BJ (cell line): ENCODE results near the gene MRPL36. TPM values are rescaled to one million over a fixed set of nuclear protein-coding genes. Genes with fewer than 3 reads are reported as not detected.

Source experiments
- CTCF ChIA-PET: fragments of 350-600 bp; formaldehyde crosslinking; extraction: SDS; loops from one replicate; lab custom pipeline; 2021; ENCODE audit warnings: antibody characterized with exemption, inconsistent platforms; lab: Yijun Ruan, JAX
- POLR2A ChIA-PET: fragments of 300-600 bp; sonication (Branson Sonifier 250); formaldehyde crosslinking; extraction: SDS; loops from one replicate; lab custom pipeline; 2021; ENCODE audit warnings: antibody characterized with exemption; lab: Charles Lee
- DNase-seq: peaks from one replicate; pipeline ENCODE4 v3.0.0-alpha.2; 2011; ENCODE audit warnings: low read depth
- H3K27me3 ChIP-seq: 2 replicates; pipeline ENCODE4 v1.6.0; 2011; ENCODE audit warnings: low read length; ENCODE audit not compliant: control insufficient read depth, insufficient read depth
- H3K36me3 ChIP-seq: 2 replicates; pipeline ENCODE4 v1.5.1; 2011; ENCODE audit warnings: low read length; ENCODE audit not compliant: control insufficient read depth, insufficient read depth
- H3K4me3 ChIP-seq: 2 replicates; pipeline ENCODE4 v1.5.1; 2011; ENCODE audit warnings: low read depth, mild to moderate bottlenecking, control low read depth, low read length
- polyA plus RNA-seq: library from polyadenylated mRNA; depleted of rRNA; stranded (reverse); fragments of >200 nt; gene quantifications from 2 replicates; pipeline ENCODE4 v1.2.3, GENCODE V29; 2011
- TF ChIP-seq, protein P1 (sequence below): IDR thresholded peaks from 2 replicates; pipeline ENCODE4 v1.5.1; 2011; ENCODE audit warnings: low read depth, mild to moderate bottlenecking, control low read depth, inconsistent platforms, low read length, moderate library complexity; ENCODE audit not compliant: insufficient read depth

The MRPL36 gene
- polyA plus RNA-seq, 1 experiment, result 67.9 TPM

DNA sequence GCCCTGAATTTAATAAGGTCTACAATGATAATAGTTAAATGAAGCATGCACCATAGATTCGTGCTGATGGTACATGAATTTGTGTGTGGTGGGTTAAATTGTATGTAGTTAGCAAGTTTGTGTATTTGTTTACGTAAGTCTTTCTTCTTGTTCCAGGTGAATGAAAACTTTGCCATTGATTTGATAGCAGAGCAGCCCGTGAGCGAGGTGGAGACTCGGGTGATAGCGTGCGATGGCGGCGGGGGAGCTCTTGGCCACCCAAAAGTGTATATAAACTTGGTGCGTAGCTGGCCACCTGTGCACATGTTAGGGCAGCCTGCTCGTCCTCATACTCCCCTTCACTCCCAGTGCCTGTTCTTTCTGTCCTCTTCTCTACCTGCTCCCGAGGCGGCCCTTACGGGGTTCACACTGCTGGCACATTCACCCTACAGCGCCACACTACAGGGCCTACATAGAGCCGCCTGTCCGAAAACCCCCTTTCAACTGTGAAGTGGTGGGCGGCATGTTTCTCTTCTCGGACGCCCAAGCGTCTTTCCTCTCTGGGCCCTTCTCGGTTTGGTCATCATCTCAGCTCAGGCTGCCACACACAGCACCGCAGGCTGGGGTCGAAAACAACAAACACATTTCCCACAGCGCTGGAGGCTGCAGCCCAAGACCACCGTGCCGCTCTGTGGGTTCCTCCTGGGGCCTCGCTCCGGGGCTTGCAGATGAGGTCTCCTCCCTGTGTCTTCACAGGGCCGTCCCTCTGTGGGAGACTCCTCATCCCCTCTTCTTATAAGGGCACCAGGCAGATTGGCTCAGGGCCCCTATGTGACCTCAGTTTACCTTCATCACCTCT, 14.8 kb upstream of the MRPL36 start:
- peaks cover 30% of the 10 kb centered on the region for H3K36me3 ChIP-seq
- POLR2A ChIA-PET, result no interaction called here
- TF ChIP-seq, protein P1, sequence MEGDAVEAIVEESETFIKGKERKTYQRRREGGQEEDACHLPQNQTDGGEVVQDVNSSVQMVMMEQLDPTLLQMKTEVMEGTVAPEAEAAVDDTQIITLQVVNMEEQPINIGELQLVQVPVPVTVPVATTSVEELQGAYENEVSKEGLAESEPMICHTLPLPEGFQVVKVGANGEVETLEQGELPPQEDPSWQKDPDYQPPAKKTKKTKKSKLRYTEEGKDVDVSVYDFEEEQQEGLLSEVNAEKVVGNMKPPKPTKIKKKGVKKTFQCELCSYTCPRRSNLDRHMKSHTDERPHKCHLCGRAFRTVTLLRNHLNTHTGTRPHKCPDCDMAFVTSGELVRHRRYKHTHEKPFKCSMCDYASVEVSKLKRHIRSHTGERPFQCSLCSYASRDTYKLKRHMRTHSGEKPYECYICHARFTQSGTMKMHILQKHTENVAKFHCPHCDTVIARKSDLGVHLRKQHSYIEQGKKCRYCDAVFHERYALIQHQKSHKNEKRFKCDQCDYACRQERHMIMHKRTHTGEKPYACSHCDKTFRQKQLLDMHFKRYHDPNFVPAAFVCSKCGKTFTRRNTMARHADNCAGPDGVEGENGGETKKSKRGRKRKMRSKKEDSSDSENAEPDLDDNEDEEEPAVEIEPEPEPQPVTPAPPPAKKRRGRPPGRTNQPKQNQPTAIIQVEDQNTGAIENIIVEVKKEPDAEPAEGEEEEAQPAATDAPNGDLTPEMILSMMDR, result no peak

DNA sequence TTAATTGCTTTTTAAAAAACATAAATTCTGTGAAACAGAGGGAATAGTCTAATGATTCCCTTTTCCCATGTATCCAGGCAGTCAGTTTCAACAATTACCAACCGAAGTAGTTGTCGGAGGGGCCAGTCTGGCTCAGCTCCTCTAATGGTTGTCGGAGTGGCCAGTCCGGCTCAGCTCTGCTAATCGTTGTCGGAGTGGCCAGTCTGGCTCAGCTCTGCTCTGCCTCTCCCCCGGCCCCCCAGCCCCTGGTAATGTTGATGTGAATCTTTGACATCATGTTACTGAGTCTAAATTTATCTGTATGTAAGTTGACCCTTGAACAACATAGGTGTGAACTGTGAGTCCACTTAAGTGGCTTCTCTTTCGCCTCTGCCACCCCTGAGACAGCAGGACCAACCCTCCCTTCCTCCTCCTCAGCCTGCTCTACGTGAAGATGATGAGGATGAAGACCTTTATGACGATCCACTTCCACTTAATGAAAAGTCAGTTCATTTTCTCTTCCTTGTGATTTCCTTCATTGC, 11.0 kb upstream of the MRPL36 start:
- Histone ChIP-seq H3K4me3 (no peak overlapping the region), H3K36me3 (peaks cover 30% of the 10 kb centered on the region), H3K27me3 (no peaks in the 10 kb centered on the region)
- ChIA-PET CTCF (no interaction called here), POLR2A (no interaction called here)
- TF ChIP-seq, protein P1, result no peak
- DNase-seq, result no peak

More for the DNA sequence above, 14.8 kb upstream of the MRPL36 start:
- no peak for DNase-seq
- H3K27me3 ChIP-seq, result no peaks in the 10 kb centered on the region
- no peak overlapping the region for H3K4me3 ChIP-seq
- CTCF ChIA-PET, result no interaction called here

DNA sequence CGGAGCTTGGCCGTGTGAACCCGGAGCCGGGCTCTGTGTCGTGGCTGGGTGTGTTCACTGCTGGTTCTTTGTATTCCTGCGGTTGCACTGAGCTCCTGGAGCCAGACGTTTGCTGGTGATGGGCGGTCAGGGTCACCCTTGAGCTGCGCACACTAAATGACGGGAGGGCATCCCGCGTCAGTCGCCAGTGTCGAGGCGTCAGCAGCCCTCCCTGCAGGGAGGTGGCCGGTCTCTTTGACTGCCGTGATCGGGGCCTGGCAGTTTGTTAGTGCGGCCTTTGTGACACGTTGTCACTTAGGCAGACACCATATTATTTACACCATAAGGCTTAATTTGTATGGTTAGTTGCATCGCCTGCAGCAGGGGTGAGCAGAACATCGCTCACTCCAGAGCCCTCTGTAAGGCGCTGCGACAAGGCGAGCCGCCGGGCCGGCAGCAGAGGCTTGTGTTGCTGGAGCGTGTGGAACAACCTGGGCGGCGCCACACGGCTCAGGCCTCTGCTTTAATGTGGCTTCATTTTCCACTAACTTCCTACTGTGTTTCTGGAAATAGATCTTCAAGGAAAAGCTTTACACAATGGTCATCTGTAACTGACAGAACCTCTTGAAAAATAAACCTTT, 9.9 kb upstream of the MRPL36 start:
- TF ChIP-seq, protein P1, result no peak
- ChIA-PET POLR2A (no interaction called here), CTCF (no interaction called here)
- no peak for DNase-seq
- no peak overlapping the region for H3K4me3 ChIP-seq
- H3K27me3 ChIP-seq, result no peaks in the 10 kb centered on the region
- H3K36me3 ChIP-seq, result peaks cover 28% of the 10 kb centered on the region

DNA sequence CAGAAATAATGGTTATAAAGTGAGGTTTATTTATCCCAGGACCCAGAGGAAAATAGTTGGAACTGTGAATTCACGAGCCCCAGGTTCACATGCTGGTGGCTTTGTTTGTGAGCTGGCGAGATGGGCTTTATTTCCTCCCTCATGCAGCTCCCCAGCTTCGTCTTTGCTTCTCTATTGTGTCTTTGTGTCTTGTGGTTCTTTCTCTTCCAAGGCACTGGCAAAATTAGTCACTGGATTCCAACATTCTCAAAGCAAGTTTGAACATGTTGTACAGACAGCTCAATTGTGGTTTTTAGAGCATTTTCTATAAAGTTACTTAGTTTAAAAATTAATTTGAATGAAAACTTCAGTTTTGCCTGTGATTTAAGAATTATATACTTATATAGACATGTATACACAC, 8.8 kb upstream of the MRPL36 start:
- TF ChIP-seq, protein P1, result no peak
- CTCF ChIA-PET, result no interaction called here
- peaks cover 29% of the 10 kb centered on the region for H3K36me3 ChIP-seq
- POLR2A ChIA-PET, result no interaction called here
- no peak for DNase-seq
- no peaks in the 10 kb centered on the region for H3K27me3 ChIP-seq
- no peak overlapping the region for H3K4me3 ChIP-seq

DNA sequence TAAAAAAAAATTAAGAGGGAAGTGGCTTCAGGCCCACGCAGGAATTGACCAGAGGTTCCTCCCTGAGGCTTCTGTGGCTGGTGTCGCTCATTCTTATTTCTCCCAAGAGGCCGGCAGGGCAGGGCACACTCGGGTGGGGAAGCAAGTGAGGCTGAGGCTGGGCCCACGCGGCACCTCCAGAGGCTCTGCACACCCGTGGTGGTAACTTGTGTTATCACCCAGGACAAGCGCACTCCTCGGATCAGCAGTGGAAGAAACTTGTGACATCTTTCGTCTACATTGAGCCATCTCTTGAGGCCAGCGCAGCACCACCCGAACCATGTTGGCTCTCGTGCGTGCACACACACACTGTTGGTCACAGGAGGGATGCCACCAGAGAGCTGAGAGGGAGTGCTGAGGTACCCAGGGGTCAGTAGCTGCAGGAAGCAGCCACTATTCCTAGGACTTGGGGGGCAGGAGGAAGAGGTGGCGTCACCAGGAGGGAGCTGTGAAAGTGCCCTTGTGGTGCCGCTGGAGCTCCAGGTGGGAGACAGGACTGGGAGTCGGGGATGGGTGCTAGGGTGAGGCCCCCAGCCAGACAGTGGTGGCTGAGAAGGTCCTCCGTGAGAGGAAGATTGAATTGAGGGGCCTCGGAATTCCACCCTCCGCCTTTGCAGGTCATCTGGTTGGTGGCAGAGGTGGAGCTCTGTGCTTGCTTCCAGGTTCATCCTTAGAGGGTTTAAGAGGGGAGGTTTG, 8.0 kb upstream of the MRPL36 start:
- H3K4me3 ChIP-seq, result no peak overlapping the region
- DNase-seq, result no peak
- H3K27me3 ChIP-seq, result no peaks in the 10 kb centered on the region
- ChIA-PET CTCF (no interaction called here), POLR2A (no interaction called here)
- TF ChIP-seq, protein P1, result no peak
- H3K36me3 ChIP-seq, result peaks cover 29% of the 10 kb centered on the region
